ENCODE results near the gene KCTD15.
"Not testable (repeated sequence)": the region's sequence is repeated elsewhere in the genome, so short reads cannot be mapped to it uniquely, and the experiment has no call there.

The KCTD15 gene

DNA sequence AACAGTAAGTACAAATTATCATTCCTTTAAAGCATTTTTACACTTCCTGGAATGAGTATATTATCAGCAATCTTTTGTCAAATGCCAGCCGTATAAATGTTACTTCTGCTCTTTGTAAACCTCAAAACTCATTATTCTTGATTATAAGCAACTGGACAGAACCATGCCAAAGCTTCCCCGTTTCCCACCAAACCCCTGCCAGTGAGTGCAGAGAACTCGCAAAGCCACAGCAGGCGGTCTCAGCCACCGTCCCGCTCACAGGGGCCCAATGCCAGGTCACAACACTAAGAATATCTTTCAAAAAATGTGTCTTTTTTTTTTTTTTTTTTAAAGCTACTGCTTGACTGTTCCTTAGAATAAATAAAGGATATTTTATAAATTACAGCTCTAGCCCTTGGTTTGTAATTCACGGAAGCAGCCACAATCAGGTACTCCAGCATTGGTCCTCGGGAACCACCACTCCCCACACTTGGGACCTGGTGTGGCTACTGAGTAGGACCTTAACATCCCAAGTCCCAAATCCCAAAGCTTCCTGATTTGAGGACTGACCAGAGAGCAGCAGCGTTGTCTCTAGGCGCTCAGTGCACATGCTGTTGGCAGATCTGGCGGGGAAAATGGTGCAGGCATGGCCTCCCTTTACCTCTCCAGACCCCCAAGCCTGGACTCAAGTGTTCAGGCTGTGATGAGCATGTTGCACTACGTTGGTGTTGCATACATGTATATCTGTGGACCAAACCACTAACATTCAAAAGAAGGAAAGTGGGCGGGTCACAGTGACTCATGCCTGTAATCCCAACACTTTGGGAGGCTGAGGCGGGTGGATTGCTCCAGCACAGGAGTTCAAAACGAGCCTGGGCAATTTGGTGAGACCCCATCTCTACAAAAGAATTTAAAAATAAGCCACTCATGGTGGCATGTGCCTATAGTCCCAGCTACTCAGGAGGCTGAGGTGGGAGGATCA lies 19.0 kb downstream of the KCTD15 start:
- no peak for DNase-seq

GRCh38 chr19:33818411-33818810 lies 21.7 kb downstream of the KCTD15 start:
- DNase-seq: no peak

DNA sequence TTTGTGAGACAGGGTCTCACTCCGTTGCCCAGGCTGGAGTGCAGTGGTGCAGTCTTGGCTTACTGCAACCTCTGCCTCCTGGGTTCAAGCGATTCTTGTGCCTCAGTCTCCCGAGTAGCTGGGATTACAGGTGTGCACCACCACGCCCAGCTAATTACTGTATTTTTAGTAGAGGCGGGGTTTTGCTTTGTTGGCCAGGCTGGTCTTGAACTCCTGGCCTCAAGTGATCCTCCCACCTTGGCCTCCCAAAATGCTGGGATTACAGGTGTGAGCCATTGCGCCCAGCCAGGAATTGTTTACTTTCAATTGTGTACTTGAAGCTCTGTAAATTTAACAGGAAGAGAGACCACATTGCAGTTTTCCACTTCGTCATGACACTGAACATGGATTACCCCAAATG lies 22.4 kb downstream of the KCTD15 start:
- DNase-seq: not testable (repeated sequence)

GRCh38 chr19:33819506-33819879 lies 22.8 kb downstream of the KCTD15 start:
- no peak for DNase-seq

- DNase-seq: no peak
Measured at GRCh38 chr19:33819880-33820781, 23.5 kb downstream of the KCTD15 start.

GRCh38 chr19:33821871-33822270 lies 25.2 kb downstream of the KCTD15 start:
- no peak for DNase-seq

GRCh38 chr19:33823341-33823740 lies 26.7 kb downstream of the KCTD15 start:
- DNase-seq: no peak

GRCh38 chr19:33825556-33825955 lies 28.9 kb downstream of the KCTD15 start:
- no peak for DNase-seq

- no peak for DNase-seq
Measured at GRCh38 chr19:33826521-33826920, 29.9 kb downstream of the KCTD15 start.

GRCh38 chr19:33828266-33829075 lies 31.8 kb downstream of the KCTD15 start:
- no peak for DNase-seq

DNA sequence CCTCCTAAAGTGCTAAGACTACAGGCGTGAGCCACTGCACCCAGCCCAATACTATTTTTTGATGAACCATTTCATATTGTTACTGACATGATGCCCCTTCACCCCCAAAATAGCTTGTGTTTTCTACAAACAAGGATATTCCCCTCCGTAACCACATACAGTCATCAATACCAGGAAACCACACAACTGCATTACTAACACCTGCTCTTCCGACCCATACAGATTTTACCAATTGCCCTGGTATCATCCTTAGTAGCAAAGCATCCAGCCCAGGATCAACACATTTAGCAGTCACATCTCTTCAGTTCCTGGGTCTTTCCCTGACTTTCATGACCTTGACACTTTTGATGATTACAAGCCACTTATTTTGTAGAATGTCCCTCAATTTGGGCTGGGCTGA lies 33.6 kb downstream of the KCTD15 start:
- DNase-seq: no peak

GRCh38 chr19:33831825-33832224 lies 35.2 kb downstream of the KCTD15 start:
- DNase-seq: no peak

DNA sequence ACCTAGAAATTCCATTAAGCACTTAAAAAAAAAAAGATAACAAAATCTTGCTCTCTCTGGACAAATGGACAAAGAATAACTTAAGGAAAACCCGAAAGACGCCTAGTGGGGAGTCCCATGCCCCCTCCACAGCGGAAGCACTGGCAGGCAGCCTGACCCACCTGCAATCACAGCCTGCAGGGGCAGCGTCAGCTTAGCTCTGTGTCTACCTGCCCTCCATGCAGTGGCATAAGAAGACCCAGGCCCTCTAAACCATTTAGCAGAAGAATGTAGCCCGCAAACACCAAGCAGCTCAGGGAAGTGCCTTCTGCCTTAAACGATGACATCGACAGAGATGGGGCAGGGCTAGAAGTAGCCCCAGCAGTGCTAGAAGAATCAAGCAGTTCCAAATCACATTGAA lies 36.0 kb downstream of the KCTD15 start:
- no peak for DNase-seq

DNA sequence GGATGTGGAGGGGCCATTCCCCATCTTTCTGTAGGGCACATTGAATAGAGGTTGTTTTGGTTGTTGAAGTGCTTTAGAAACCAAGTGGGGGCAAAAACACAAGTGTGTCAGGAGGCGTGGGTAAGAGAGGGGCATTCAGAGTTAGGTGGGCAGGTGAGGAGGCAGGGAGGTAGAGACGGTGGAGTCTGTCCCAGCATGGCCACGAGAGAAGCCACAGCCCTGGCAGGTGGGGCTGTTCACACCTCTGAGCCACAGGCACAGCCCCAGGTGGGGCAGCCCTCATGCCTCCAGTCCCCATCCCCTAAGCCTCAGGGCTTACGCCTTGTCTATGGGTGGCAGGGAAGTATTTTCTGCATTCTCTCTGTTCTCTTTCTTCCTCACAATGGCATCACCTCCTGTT lies 43.7 kb downstream of the KCTD15 start:
- no peak for DNase-seq

GRCh38 chr19:33840783-33841182 lies 44.1 kb downstream of the KCTD15 start:
- no peak for DNase-seq

DNA sequence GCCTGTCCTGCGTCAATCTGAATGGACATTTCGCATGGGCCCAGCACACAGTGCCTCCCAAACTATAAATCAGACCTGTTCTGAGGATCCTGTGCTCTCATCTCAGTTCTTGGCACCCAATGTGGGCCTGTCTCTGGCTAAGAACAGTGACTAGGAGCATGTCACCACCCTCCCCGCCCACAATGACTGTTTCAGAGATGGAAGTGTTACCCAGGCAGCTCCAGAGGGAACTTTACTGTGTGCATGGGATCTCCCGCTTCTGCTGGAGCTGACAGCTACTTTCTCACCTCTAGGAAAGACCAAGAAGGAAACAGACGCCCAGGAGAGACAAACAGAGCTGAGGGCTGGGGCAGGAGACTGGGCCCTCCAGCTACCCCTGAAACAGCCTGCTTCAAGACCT lies 45.0 kb downstream of the KCTD15 start:
- DNase-seq: no peak

DNA sequence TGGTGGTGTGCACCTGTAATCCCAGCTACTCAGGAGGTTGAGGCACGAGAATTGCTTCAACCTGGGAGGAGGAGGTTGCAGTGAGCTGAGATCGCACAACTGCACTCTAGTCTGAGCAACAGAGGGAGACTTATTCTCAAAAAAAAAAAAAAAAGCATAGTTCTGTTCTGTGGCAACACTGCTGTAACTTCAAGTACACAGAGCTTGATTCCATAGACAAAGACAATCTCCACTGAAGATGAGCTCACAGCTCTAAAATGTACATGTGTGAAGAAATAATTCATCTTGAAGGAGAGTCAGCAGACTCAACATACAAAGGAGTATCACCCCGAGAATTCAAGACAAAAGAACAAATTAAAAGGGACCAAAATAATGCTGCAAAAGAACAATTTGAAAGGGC lies 47.8 kb downstream of the KCTD15 start:
- no peak for DNase-seq

DNA sequence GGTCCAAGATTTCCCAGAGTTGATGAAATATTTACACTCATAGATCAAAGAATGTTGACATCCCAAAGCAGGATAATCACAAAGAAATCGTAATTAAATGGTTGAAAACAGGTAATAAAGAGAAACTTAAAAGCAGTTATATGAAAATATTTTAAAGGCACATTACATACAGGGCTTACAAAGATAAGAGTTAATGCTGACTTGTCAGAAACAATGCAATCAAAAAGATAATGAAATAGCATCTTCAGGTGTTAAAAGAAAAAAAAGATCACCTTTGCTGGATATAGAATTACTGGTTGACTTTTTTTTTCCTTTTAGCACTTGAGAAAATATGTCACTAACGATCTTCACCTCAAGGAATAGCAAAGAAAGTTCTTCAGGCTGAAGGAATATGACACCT lies 48.8 kb downstream of the KCTD15 start:
- no peak for DNase-seq

- no peak for DNase-seq
Measured at GRCh38 chr19:33849551-33850147, 53.0 kb downstream of the KCTD15 start.

- no peak for DNase-seq
Measured at GRCh38 chr19:33859016-33859415, 62.3 kb downstream of the KCTD15 start.

- DNase-seq: no peak
Measured at GRCh38 chr19:33860312-33861090, 63.8 kb downstream of the KCTD15 start.

DNA sequence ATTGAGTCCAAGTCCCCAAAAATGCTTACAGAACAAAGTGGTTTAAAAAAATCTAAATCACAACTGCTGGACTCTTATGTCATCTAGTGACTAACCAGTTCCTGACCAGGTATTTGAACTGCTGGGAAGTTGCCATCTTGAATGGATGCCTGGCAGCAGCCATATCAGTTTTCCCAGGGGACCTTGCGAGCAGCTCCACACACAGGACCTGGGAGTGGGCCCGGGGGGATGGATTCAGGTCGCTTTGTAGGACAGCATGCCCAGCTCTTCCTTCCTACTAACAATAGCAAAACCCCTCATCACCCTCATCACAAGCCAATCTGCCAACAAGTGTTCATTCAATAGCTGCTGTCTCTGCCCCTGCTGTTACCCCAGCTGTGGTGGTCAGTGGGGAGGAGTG lies 65.3 kb downstream of the KCTD15 start:
- no peak for DNase-seq
